ENCODE data around the gene DMBX1. TPM values are rescaled to one million over a fixed set of nuclear protein-coding genes. Genes with fewer than 3 reads are reported as not detected.

DMBX1 gene
- total RNA-seq, 1 donor from 2014 or later = not detected

DNA sequence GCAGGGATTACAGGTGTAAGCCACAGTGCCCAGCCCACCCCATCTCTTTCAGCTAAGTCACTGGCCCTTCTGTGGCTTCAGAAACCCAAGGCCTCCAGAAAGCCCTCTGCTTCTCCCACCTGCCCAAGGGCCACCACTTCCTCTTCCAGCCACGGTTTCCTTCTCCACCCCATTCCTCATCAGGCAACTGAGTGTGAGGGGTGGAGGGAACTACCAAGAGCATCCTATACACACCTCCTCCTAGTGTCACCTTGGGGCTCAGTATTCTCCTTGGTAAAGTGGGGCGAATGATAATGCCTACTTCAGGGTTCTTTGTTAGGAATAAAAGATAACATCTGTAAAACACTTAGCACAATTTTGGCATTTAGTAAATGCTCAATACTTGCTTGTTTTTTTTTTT is 31.8 kb downstream of the DMBX1 start:
- no peak overlapping the region for H3K4me3 Mint-ChIP-seq
- H3K27ac Mint-ChIP-seq = no peak overlapping the region
- H3K36me3 Mint-ChIP-seq (ENCODE audit: low read depth) = no peaks in the 10 kb centered on the region
- no peak for ATAC-seq (ENCODE audit: low read depth)
- peaks cover 47% of the 10 kb centered on the region for H3K27me3 Mint-ChIP-seq
- DNase-seq = no peak
- POLR2A ChIA-PET = no interaction called here
- intact Hi-C loops (cut with micrococcal nuclease) = no loop called here
- no peaks in the 10 kb centered on the region for H3K4me1 Mint-ChIP-seq
- CTCF ChIA-PET = no interaction called here
- TF ChIP-seq, protein P1, sequence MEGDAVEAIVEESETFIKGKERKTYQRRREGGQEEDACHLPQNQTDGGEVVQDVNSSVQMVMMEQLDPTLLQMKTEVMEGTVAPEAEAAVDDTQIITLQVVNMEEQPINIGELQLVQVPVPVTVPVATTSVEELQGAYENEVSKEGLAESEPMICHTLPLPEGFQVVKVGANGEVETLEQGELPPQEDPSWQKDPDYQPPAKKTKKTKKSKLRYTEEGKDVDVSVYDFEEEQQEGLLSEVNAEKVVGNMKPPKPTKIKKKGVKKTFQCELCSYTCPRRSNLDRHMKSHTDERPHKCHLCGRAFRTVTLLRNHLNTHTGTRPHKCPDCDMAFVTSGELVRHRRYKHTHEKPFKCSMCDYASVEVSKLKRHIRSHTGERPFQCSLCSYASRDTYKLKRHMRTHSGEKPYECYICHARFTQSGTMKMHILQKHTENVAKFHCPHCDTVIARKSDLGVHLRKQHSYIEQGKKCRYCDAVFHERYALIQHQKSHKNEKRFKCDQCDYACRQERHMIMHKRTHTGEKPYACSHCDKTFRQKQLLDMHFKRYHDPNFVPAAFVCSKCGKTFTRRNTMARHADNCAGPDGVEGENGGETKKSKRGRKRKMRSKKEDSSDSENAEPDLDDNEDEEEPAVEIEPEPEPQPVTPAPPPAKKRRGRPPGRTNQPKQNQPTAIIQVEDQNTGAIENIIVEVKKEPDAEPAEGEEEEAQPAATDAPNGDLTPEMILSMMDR (IDR thresholded peaks at IDR 0.05) = no peak
- H3K9me3 Mint-ChIP-seq = no peaks in the 10 kb centered on the region

DNA sequence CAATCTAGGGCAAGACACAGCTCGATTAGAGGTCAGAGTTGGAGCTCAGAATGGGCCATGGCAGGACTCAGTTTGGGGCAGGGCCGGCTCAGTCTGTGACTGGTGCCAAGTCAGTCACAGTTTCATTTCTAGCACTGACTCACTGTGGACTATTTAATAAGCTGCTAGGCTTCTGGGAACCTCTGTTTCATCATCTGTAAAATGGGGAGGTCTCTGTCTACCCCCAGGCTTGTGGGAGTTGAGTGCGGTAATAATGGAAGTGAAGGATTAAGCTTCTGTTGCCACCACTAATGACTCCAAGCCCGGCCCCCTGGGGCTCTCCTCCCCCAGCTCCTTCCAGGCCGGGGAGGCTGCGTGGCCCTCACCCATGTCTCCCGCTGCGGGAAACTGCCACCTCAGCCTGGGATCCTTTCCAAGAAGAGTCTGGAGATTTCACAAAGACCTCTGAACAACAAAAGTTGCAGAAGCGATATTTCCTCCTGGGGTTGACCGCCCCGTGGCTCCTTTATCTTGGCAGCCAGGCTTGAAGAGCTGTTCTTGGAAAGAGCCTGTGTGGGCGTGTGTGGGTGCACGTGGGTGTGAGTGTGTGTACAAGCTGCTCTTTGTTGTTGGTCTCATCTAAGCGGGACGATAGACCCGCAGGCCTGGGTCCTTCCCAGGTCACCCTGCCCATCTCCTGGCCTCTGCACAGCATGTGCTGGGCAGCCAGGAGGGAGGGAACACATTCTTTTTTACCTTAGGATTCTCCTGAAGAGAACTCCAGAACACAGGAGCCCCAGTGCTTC is 32.7 kb downstream of the DMBX1 start:
- TF ChIP-seq, protein P1 (IDR thresholded peaks at IDR 0.05) = no peak
- DNase-seq (no peak), ATAC-seq (ENCODE audit: low read depth) (no peak)
- Mint-ChIP-seq H3K36me3 (ENCODE audit: low read depth) (no peaks in the 10 kb centered on the region), H3K9me3 (no peaks in the 10 kb centered on the region), H3K27me3 (peaks cover 42% of the 10 kb centered on the region), H3K4me3 (no peak overlapping the region), H3K4me1 (no peaks in the 10 kb centered on the region), H3K27ac (no peak overlapping the region)
- CTCF ChIA-PET = no interaction called here
- intact Hi-C loops (cut with micrococcal nuclease) = no loop called here
- POLR2A ChIA-PET = no interaction called here

DNA sequence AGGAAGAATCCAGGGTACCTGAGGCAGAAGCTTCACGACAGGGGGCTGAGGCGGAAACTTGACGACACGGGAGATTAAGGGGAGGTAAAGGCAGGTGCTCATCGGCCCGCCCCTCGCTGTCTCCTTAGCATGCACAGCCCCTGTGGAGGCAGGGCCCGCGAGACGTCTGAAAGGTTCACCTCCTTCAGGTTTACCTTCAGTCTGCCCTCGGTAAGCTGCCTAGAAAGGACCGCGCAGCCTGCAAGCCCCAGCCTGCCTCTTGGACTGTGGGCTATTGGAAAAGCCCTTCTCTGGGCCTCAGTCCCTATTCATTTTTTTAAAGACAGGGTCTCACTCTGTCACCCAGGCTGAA is 33.3 kb downstream of the DMBX1 start:
- no peak for ATAC-seq (ENCODE audit: low read depth)
- intact Hi-C loops (cut with micrococcal nuclease) = no loop called here
- Mint-ChIP-seq H3K27ac (no peak overlapping the region), H3K4me1 (no peaks in the 10 kb centered on the region), H3K4me3 (no peak overlapping the region), H3K9me3 (no peaks in the 10 kb centered on the region), H3K27me3 (peaks cover 45% of the 10 kb centered on the region), H3K36me3 (ENCODE audit: low read depth) (no peaks in the 10 kb centered on the region)
- TF ChIP-seq, protein P1 (IDR thresholded peaks at IDR 0.05) = no peak
- DNase-seq = no peak
- ChIA-PET POLR2A (no interaction called here), CTCF (no interaction called here)

DNA sequence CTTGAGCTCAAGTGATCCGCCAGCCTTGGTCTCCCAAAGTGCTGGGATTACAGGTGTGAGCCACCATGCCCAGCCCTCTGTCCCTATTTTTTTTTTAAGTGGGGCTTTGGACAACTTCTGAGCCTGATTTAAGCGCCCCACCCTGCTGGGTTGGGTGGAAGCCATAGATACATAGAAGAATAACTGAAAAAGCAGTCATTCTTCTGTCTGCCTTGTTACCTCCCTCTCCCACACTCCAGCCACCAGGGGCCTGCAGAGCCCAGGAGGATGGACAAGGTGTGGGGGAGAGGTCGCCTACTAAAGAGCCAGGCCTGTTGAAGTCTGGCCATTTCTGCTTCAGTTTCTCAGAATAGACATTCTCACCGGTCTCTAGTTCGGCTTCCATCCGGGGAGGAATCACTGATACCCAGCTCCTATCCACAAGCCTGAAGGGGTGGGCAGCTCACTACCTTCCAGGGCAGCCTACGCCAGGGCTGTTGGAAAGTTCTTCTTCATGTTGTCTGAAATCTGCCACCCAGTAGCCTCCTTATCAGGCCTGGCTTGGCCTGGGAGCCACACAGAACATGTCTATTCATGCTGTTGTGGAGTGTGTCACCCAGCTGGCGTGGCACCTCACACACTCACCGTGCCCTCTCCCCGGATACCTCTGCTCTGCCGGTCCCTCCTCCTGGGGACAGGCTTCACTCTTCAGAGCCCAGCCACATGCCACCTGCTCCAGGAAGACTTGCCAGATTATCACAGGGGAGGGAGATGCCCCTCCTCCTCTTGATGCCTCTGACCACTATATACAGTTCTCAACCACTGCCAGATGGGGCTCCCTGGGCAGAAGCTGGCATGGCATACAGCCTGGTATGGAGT is 34.1 kb downstream of the DMBX1 start:
- POLR2A ChIA-PET = no interaction called here
- no peaks in the 10 kb centered on the region for H3K36me3 Mint-ChIP-seq (ENCODE audit: low read depth)
- TF ChIP-seq, protein P1 (IDR thresholded peaks at IDR 0.05) = no peak

DNA sequence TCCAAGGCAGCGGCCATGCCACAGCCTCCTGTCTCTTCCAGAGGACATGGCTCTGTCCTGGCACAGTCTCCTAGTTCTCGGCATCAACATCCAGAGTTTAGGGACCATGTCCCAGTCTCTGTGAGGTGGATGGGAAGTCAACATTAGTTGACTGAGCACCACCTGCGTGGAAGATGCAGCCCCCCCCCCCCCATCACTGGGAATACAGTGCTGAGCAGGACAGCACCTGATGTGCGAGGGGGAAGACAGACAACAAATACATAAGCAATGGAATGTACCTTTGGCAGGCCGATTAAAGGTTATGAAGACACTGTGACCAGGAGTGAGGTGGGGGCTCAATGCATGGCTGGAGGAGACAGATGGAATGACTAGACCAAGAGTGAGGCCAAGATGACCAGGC is 35.2 kb downstream of the DMBX1 start:
- no peak overlapping the region for H3K4me3 Mint-ChIP-seq
- no peak for ATAC-seq (ENCODE audit: low read depth)
- H3K27ac Mint-ChIP-seq = no peak overlapping the region
- DNase-seq = no peak
- no peaks in the 10 kb centered on the region for H3K9me3 Mint-ChIP-seq
- no peaks in the 10 kb centered on the region for H3K4me1 Mint-ChIP-seq
- TF ChIP-seq, protein P1 (IDR thresholded peaks at IDR 0.05) = no peak
- no peaks in the 10 kb centered on the region for H3K36me3 Mint-ChIP-seq (ENCODE audit: low read depth)
- ChIA-PET POLR2A (no interaction called here), CTCF (no interaction called here)
- peaks cover 56% of the 10 kb centered on the region for H3K27me3 Mint-ChIP-seq
- intact Hi-C loops (cut with micrococcal nuclease) = no loop called here

More for the DNA sequence above, 34.1 kb downstream of the DMBX1 start:
- intact Hi-C loops (cut with micrococcal nuclease) = no loop called here
- Mint-ChIP-seq H3K27me3 (peaks cover 50% of the 10 kb centered on the region), H3K9me3 (no peaks in the 10 kb centered on the region), H3K4me3 (no peak overlapping the region), H3K27ac (no peak overlapping the region), H3K4me1 (no peaks in the 10 kb centered on the region)
- DNase-seq (no peak), ATAC-seq (ENCODE audit: low read depth) (no peak)
- CTCF ChIA-PET = no interaction called here

All from activated B cell treated with CpG ODN at 0.5 μM for 24 hours (primary cell).